Upper lobe of left lung (tissue), 6 donors: ENCODE measurements around the gene PRKN. TPM values are rescaled to one million over a fixed set of nuclear protein-coding genes. Genes with fewer than 3 reads are reported as not detected.

ENCODE experiments used
- ATAC-seq, 2 donors: fragments of 200-7000 bp; cut with Tn5 transposase; one replicate each; pipeline ENCODE4 v1.9.1; 2022; ENCODE audit warnings: mild to moderate bottlenecking in 2 of 2, moderate library complexity in 2 of 2; ENCODE audit not compliant: low FRiP score in 2 of 2
- DNase-seq, 2 donors: peaks; one replicate each; pipeline ENCODE4 v3.0.0-alpha.2; 2019 to 2020
- H3K27ac ChIP-seq, 4 donors: fragments of 200-600 bp; sonication (generic); one replicate each; pipeline ENCODE4 v1.5.1; 2016 to 2019
- H3K27me3 ChIP-seq, 4 donors: fragments of 200-600 bp; sonication (generic); one replicate each; pipeline ENCODE4 v1.5.1; 2017 to 2019
- H3K36me3 ChIP-seq, 4 donors: fragments of 200-600 bp; sonication (generic); one replicate each; pipeline ENCODE4 v1.5.1; 2016 to 2019
- H3K4me1 ChIP-seq, 4 donors: fragments of 200-600 bp; sonication (generic); one replicate each; pipeline ENCODE4 v1.5.1; 2018 to 2019
- H3K4me3 ChIP-seq, 4 donors: fragments of 200-600 bp; sonication (generic); one replicate each; pipeline ENCODE4 v1.5.1; 2017 to 2019; ENCODE audit warnings: mild to moderate bottlenecking in 2 of 4, moderate library complexity in 1 of 4
- H3K9me3 ChIP-seq, 4 donors: fragments of 200-600 bp; sonication (generic); one replicate each; pipeline ENCODE4 v1.5.1; 2018 to 2019
- CTCF ChIP-seq, 6 experiments: fragments of 450-650 bp in 4 of 6; fragments of 200-600 bp in 2 of 6; sonication (generic) in 2 of 6; IDR thresholded peaks; one replicate each; pipeline ENCODE4 v1.5.1; 2016 to 2019; ENCODE audit warnings: antibody characterized with exemption in 6 of 6
- EP300 ChIP-seq, 4 donors: sonication (generic); formaldehyde crosslinking; IDR thresholded peaks; one replicate each; pipeline ENCODE4 v1.5.1; 2017; ENCODE audit warnings: antibody characterized with exemption in 4 of 4, control low read depth in 2 of 4
- POLR2A ChIP-seq, 4 donors: fragments of 450-650 bp; IDR thresholded peaks; one replicate each; pipeline ENCODE4 v1.5.1; 2016 to 2017; ENCODE audit warnings: antibody characterized with exemption in 4 of 4, mild to moderate bottlenecking in 2 of 4
- POLR2AphosphoS5 ChIP-seq, 2 donors: sonication (generic); formaldehyde crosslinking; IDR thresholded peaks; one replicate each; pipeline ENCODE4 v1.5.1; 2017; ENCODE audit warnings: antibody characterized with exemption in 2 of 2
- WGBS, 2 donors: methylation state at CpG; one replicate each; pipeline ENCODE4 v1.1.5; 2017 to 2018; 5-methylcytosine and 5-hydroxymethylcytosine counted together
- total RNA-seq, 6 donors: library from RNA; depleted of rRNA in 4 of 6; stranded (reverse); fragments of >200 nt in 4 of 6; gene quantifications; one replicate each; pipeline versions ENCODE4 v1.1.0 to v1.2.1, GENCODE V29; 2016 to 2021
- donor health status: DM: no; HTN: no; CAD: no; lungs with moderate emphysema.
- donor health status: DM: no; HTN: yes; CAD: no; lungs with severe emphysema.

The PRKN gene
- total RNA-seq, 6 donors from 2014 or later, result 2.7 to 29.3 (median 5.5) TPM

- Histone ChIP-seq H3K27me3 (no peaks in the 10 kb centered on the region), H3K4me1 (no peaks in the 10 kb centered on the region), H3K27ac (no peak overlapping the region), H3K4me3 (no peak overlapping the region), H3K9me3 (no peaks in the 10 kb centered on the region), H3K36me3 (no peaks in the 10 kb centered on the region)
- ATAC-seq (no peak), DNase-seq (no peak)
- TF ChIP-seq EP300 (IDR thresholded peaks at IDR 0.05) (no peak), POLR2AphosphoS5 (IDR thresholded peaks at IDR 0.05) (no peak), CTCF (IDR thresholded peaks at IDR 0.05) (no peak), POLR2A (IDR thresholded peaks at IDR 0.05) (no peak)
- 84 to 96% methylated on average over 2 of the region's 2 CpGs for WGBS, 2 donors
These were observed 90.2 kb downstream of the PRKN start for GRCh38 chr6:162637317-162637716.

GRCh38 chr6:162636167-162636566 is 91.4 kb downstream of the PRKN start:
- no peaks in the 10 kb centered on the region for H3K27me3 ChIP-seq
- no peaks in the 10 kb centered on the region for H3K36me3 ChIP-seq
- no peak overlapping the region for H3K4me3 ChIP-seq
- no peaks in the 10 kb centered on the region for H3K9me3 ChIP-seq
- no peak for DNase-seq
- no peak for ATAC-seq
- no peak for TF ChIP-seq POLR2AphosphoS5 (IDR thresholded peaks at IDR 0.05)
- no peak for TF ChIP-seq POLR2A (IDR thresholded peaks at IDR 0.05)
- TF ChIP-seq CTCF (IDR thresholded peaks at IDR 0.05), result no peak
- no peak for TF ChIP-seq EP300 (IDR thresholded peaks at IDR 0.05)
- no peak overlapping the region for H3K27ac ChIP-seq
- no peaks in the 10 kb centered on the region for H3K4me1 ChIP-seq

- H3K27me3 ChIP-seq, result no peaks in the 10 kb centered on the region
- no peak for ATAC-seq
- no peaks in the 10 kb centered on the region for H3K36me3 ChIP-seq
- no peaks in the 10 kb centered on the region for H3K4me1 ChIP-seq
- TF ChIP-seq POLR2A (IDR thresholded peaks at IDR 0.05), result no peak
- no peak for TF ChIP-seq CTCF (IDR thresholded peaks at IDR 0.05)
- TF ChIP-seq EP300 (IDR thresholded peaks at IDR 0.05), result no peak
- TF ChIP-seq POLR2AphosphoS5 (IDR thresholded peaks at IDR 0.05), result no peak
- no peak for DNase-seq
- H3K27ac ChIP-seq, result no peak overlapping the region
- H3K9me3 ChIP-seq, result no peaks in the 10 kb centered on the region
- H3K4me3 ChIP-seq, result no peak overlapping the region
These were observed 96.0 kb downstream of the PRKN start for GRCh38 chr6:162631546-162631945.

GRCh38 chr6:162630069-162630468 is 97.5 kb downstream of the PRKN start:
- TF ChIP-seq CTCF (IDR thresholded peaks at IDR 0.05) (no peak), POLR2AphosphoS5 (IDR thresholded peaks at IDR 0.05) (no peak), EP300 (IDR thresholded peaks at IDR 0.05) (no peak), POLR2A (IDR thresholded peaks at IDR 0.05) (no peak)
- ATAC-seq (no peak), DNase-seq (no peak)
- H3K27me3 ChIP-seq, result no peaks in the 10 kb centered on the region
- H3K4me1 ChIP-seq, result no peaks in the 10 kb centered on the region
- WGBS, 2 donors, result 94% methylated on average over 5 of the region's 5 CpGs
- no peak overlapping the region for H3K4me3 ChIP-seq
- H3K36me3 ChIP-seq, result no peaks in the 10 kb centered on the region
- H3K27ac ChIP-seq, result no peak overlapping the region
- no peaks in the 10 kb centered on the region for H3K9me3 ChIP-seq

DNA sequence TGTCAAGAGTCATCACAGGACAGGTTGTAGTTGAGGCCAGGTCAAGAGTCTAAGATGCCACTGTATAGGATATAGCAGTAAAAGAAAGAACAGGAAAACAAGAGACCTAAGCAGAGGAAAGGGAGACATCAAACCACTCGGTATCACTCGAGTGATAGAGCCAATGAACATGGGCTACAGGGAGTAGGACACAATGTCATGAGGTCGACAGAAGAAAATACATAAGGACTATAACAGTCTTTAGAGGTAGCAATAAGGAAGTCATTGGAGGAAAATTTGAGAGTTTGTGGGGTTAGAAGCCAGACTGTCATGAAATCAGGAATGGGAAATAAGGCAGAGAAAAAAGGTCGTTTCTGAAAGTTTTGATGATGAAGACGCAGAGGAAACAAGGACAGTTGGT is 99.7 kb downstream of the PRKN start:
- ATAC-seq (no peak), DNase-seq (no peak)
- no peaks in the 10 kb centered on the region for H3K9me3 ChIP-seq
- 93 to 95% methylated on average over 5 of the region's 5 CpGs for WGBS, 2 donors
- TF ChIP-seq CTCF (IDR thresholded peaks at IDR 0.05) (no peak), POLR2A (IDR thresholded peaks at IDR 0.05) (no peak), POLR2AphosphoS5 (IDR thresholded peaks at IDR 0.05) (no peak), EP300 (IDR thresholded peaks at IDR 0.05) (no peak)
- no peaks in the 10 kb centered on the region for H3K4me1 ChIP-seq
- H3K27ac ChIP-seq, result no peak overlapping the region
- no peaks in the 10 kb centered on the region for H3K36me3 ChIP-seq
- no peaks in the 10 kb centered on the region for H3K27me3 ChIP-seq
- no peak overlapping the region for H3K4me3 ChIP-seq
